H9 (cell line): ENCODE data around the gene TRIM69. TPM values are rescaled to one million over a fixed set of nuclear protein-coding genes. Genes with fewer than 3 reads are reported as not detected.

Experiments
- DNase-seq: peaks from one replicate; pipeline ENCODE4 v3.0.0-alpha.2; 2017
- H2AFZ ChIP-seq: one replicate; pipeline ENCODE4 v1.6.1; 2013; ENCODE audit warnings: mild to moderate bottlenecking, low read length, control low read depth, moderate library complexity
- H2AK5ac ChIP-seq: 2 replicates; pipeline ENCODE4 v1.6.1; 2013; ENCODE audit warnings: low read length, control low read depth, mixed read lengths; ENCODE audit not compliant: insufficient read length
- H2BK120ac ChIP-seq: one replicate; pipeline ENCODE4 v1.6.1; 2013; ENCODE audit warnings: low read depth, mild to moderate bottlenecking, low read length, control low read depth, inconsistent platforms; ENCODE audit not compliant: poor library complexity, severe bottlenecking
- H2BK12ac ChIP-seq: 2 replicates; pipeline ENCODE4 v1.6.1; 2013; ENCODE audit warnings: low read length, control low read depth, mixed read lengths, low read depth; ENCODE audit not compliant: insufficient read length
- H2BK15ac ChIP-seq: 2 replicates; pipeline ENCODE4 v1.6.1; 2013; ENCODE audit warnings: low read depth, low read length, control low read depth
- H2BK20ac ChIP-seq: one replicate; pipeline ENCODE4 v1.6.1; 2013; ENCODE audit warnings: low read depth, mild to moderate bottlenecking, low read length, control low read depth, inconsistent platforms; ENCODE audit not compliant: poor library complexity, severe bottlenecking
- H2BK5ac ChIP-seq: 2 replicates; pipeline ENCODE4 v1.6.1; 2013; ENCODE audit warnings: low read length, control low read depth, mixed read lengths; ENCODE audit not compliant: insufficient read length
- H3K14ac ChIP-seq: 2 replicates; pipeline ENCODE4 v1.6.1; 2013; ENCODE audit warnings: low read length, control low read depth; ENCODE audit not compliant: insufficient read depth
- H3K18ac ChIP-seq: 2 replicates; pipeline ENCODE4 v1.6.1; 2013; ENCODE audit warnings: low read depth, mild to moderate bottlenecking, mixed read lengths, low read length, control low read depth; ENCODE audit not compliant: insufficient read length
- H3K23ac ChIP-seq: 2 replicates; pipeline ENCODE4 v1.6.1; 2013; ENCODE audit warnings: low read length, control low read depth, mixed read lengths, low read depth; ENCODE audit not compliant: insufficient read length
- H3K23me2 ChIP-seq: 2 replicates; pipeline ENCODE4 v1.6.1; 2013; ENCODE audit warnings: low read depth, mild to moderate bottlenecking, mixed read lengths, low read length, control low read depth; ENCODE audit not compliant: insufficient read length, poor library complexity, severe bottlenecking
- H3K27ac ChIP-seq: 2 replicates; pipeline ENCODE4 v1.5.1; 2013; ENCODE audit warnings: low read length, control low read depth, mixed read lengths, low read depth; ENCODE audit not compliant: insufficient read length
- H3K27me3 ChIP-seq: 2 replicates; pipeline ENCODE4 v1.6.1; 2013; ENCODE audit warnings: low read length, control low read depth, inconsistent platforms; ENCODE audit not compliant: insufficient read depth
- H3K4ac ChIP-seq: 2 replicates; pipeline ENCODE4 v1.6.1; 2013; ENCODE audit warnings: low read depth, mild to moderate bottlenecking, control low read depth, inconsistent platforms, low read length, moderate library complexity
- H3K4me1 ChIP-seq: 2 replicates; pipeline ENCODE4 v1.6.1; 2013; ENCODE audit warnings: low read length, control low read depth, inconsistent platforms; ENCODE audit not compliant: insufficient read depth
- H3K4me2 ChIP-seq: 2 replicates; pipeline ENCODE4 v1.6.1; 2013; ENCODE audit warnings: low read length, control low read depth, mixed read lengths; ENCODE audit not compliant: insufficient read length, insufficient read depth
- H3K56ac ChIP-seq: 2 replicates; pipeline ENCODE4 v1.6.1; 2013; ENCODE audit warnings: low read depth, mild to moderate bottlenecking, mixed read lengths, low read length, control low read depth; ENCODE audit not compliant: insufficient read length
- H3K79me1 ChIP-seq: 2 replicates; pipeline ENCODE4 v1.6.1; 2013; ENCODE audit warnings: low read depth, mild to moderate bottlenecking, moderate library complexity, low read length, control low read depth, inconsistent platforms; ENCODE audit not compliant: insufficient read depth, poor library complexity, severe bottlenecking
- H3K79me2 ChIP-seq: 2 replicates; pipeline ENCODE4 v1.6.1; 2013; ENCODE audit warnings: low read length, control low read depth, inconsistent platforms; ENCODE audit not compliant: insufficient read depth
- H3K9ac ChIP-seq: 2 replicates; pipeline ENCODE4 v1.6.1; 2013; ENCODE audit warnings: low read length, control low read depth, mixed read lengths; ENCODE audit not compliant: insufficient read length; ENCODE audit errors: extremely low read depth
- H3K9me3 ChIP-seq: one replicate; pipeline ENCODE4 v1.6.1; 2013; ENCODE audit warnings: low read depth, low read length, inconsistent platforms; ENCODE audit not compliant: control insufficient read depth
- H3T11ph ChIP-seq: one replicate; pipeline ENCODE4 v1.6.1; 2013; ENCODE audit warnings: mild to moderate bottlenecking, low read length, control low read depth, inconsistent platforms
- H4K20me1 ChIP-seq: one replicate; pipeline ENCODE4 v1.6.1; 2013; ENCODE audit not compliant: control insufficient read depth, insufficient read length, insufficient read depth
- H4K5ac ChIP-seq: 2 replicates; pipeline ENCODE4 v1.6.1; 2013; ENCODE audit warnings: low read depth, mild to moderate bottlenecking, mixed read lengths, low read length, control low read depth; ENCODE audit not compliant: insufficient read length
- H4K8ac ChIP-seq: replicated peaks from 2 replicates; pipeline ENCODE4 v1.6.1; 2013; ENCODE audit warnings: low read length, control low read depth, mixed read lengths, low read depth; ENCODE audit not compliant: insufficient read length
- H4K91ac ChIP-seq: 2 replicates; pipeline ENCODE4 v1.6.1; 2013; ENCODE audit warnings: low read depth, mild to moderate bottlenecking, moderate library complexity, mixed read lengths, low read length, control low read depth; ENCODE audit not compliant: insufficient read length
- H3K27ac Mint-ChIP-seq, 3 experiments: 2 replicates in 2 of 3; 3 replicates in 1 of 3; pipeline ENCODE4 v1.8.0; 2020 to 2021; ENCODE audit warnings: mixed read lengths in 3 of 3, mild to moderate bottlenecking in 1 of 3, moderate library complexity in 1 of 3
- H3K27me3 Mint-ChIP-seq: 2 replicates; pipeline ENCODE4 v1.8.0; 2021; ENCODE audit warnings: low read depth, mild to moderate bottlenecking, moderate library complexity, mixed read lengths
- H3K36me3 Mint-ChIP-seq, 3 experiments: 2 replicates in 2 of 3; 3 replicates in 1 of 3; pipeline ENCODE4 v1.8.0; 2020 to 2021; ENCODE audit warnings: low read depth in 3 of 3, mixed read lengths in 3 of 3; ENCODE audit not compliant: insufficient read depth in 1 of 3
- H3K4me1 Mint-ChIP-seq, 2 experiments: 2 replicates each; pipeline ENCODE4 v1.8.0; 2020; ENCODE audit warnings: mixed read lengths in 2 of 2
- H3K4me3 Mint-ChIP-seq, 2 experiments: 2 replicates in 1 of 2; 3 replicates in 1 of 2; pipeline ENCODE4 v1.8.0; 2020 to 2021; ENCODE audit warnings: mild to moderate bottlenecking in 2 of 2, mixed read lengths in 2 of 2, moderate library complexity in 1 of 2
- H3K9me3 Mint-ChIP-seq, 2 experiments: 2 replicates in 1 of 2; 3 replicates in 1 of 2; pipeline ENCODE4 v1.8.0; 2020; ENCODE audit warnings: mild to moderate bottlenecking in 2 of 2, mixed read lengths in 2 of 2, moderate library complexity in 1 of 2
- CTCF ChIP-seq: fragments of 200-600 bp; sonication (generic); conservative IDR thresholded peaks from 3 replicates; pipeline ENCODE4 v1.8.0; 2021; ENCODE audit warnings: antibody characterized with exemption, mild to moderate bottlenecking
- WGBS: extraction: QIAGEN DNeasy Blood & Tissue Kit; methylation state at CpG from one replicate; pipeline ENCODE4 v1.1.7; 2013; ENCODE audit warnings: missing lambda C conversion rate, low lambda C conversion rate, mixed read lengths; ENCODE audit not compliant: insufficient read length; ENCODE audit errors: extremely low coverage; 5-methylcytosine and 5-hydroxymethylcytosine counted together
- total RNA-seq: library from RNA; stranded (reverse); gene quantifications from 2 replicates; pipeline ENCODE4 v1.2.1, GENCODE V29; 2021

TRIM69 gene
- total RNA-seq, 1 experiment from 2014 or later = 4.3 TPM

GRCh38 chr15:44781128-44781810 is 44.9 kb downstream of the TRIM69 start:
- Histone ChIP-seq H4K8ac (no peak overlapping the region), H3K4me2 (no peak overlapping the region), H3K4me1 (no peaks in the 10 kb centered on the region), H2AK5ac (no peak overlapping the region), H3K9me3 (no peaks in the 10 kb centered on the region), H3K23ac (no peak overlapping the region), H2BK12ac (no peak overlapping the region), H2BK20ac (no peak overlapping the region), H2BK15ac (no peak overlapping the region), H3K27ac (no peak overlapping the region), H3K79me1 (no peaks in the 10 kb centered on the region), H3K23me2 (no peaks in the 10 kb centered on the region), H4K91ac (no peak overlapping the region), H3T11ph (no peak overlapping the region), H3K18ac (no peak overlapping the region), H2BK120ac (no peak overlapping the region), H3K56ac (no peak overlapping the region), H2AFZ (no peak overlapping the region), H3K9ac (no peak overlapping the region), H3K27me3 (no peaks in the 10 kb centered on the region), H2BK5ac (no peak overlapping the region), H3K14ac (no peak overlapping the region), H4K5ac (no peak overlapping the region), H3K4ac (no peak overlapping the region), H4K20me1 (no peaks in the 10 kb centered on the region), H3K79me2 (no peaks in the 10 kb centered on the region)
- Mint-ChIP-seq H3K4me1 (peaks cover 7 to 10% of the 10 kb centered on the region in 2 experiments), H3K9me3 (no peaks in the 10 kb centered on the region), H3K4me3 (no peak overlapping the region), H3K36me3 (no peaks in the 10 kb centered on the region), H3K27ac (no peak overlapping the region), H3K27me3 (peaks cover 2% of the 10 kb centered on the region; the same call in 1 of the 2 replicates)
- WGBS = no CpG with 5 or more reads among the region's 7 CpGs
- no peak for DNase-seq
- no peak for TF ChIP-seq CTCF
